ENCODE data around the gene KRT78. TPM values are rescaled to one million over a fixed set of nuclear protein-coding genes. Genes with fewer than 3 reads are reported as not detected.
"Not testable (repeated sequence)": the region's sequence is repeated elsewhere in the genome, so short reads cannot be mapped to it uniquely, and the experiment has no call there.

KRT78 gene
- polyA plus RNA-seq, 2 of the 4 experiments (the other 2 are of a cell fraction): 0.09 to 0.12 TPM

GRCh38 chr12:52860102-52860823 is 11.5 kb upstream of the KRT78 start:
- Histone ChIP-seq H3K4me2 (peak overlapping the region; percentile 52), H3K4me3 (no peak overlapping the region), H3K9me3 (no peaks in the 10 kb centered on the region), H3K4me1 (peaks cover 18% of the 10 kb centered on the region), H3K27ac (peak overlapping the region; percentile 46 to 78; a peak in 5 of 6 replicates)
- no peak for FAIRE-seq
- POLR2A ChIA-PET: interaction anchor here (0.8 to 1.3 kb wide), 3 partner anchors 13 to 705 kb away, joined by 3 to 4 read pairs (median 4); partner anchors contain the start of gene EIF4B
- CTCF ChIA-PET: interaction anchor here (1.0 to 4.7 kb wide), 6 partner anchors 10 to 717 kb away, joined by 3 to 27 read pairs (median 6); no protein-coding TSS in a partner anchor
- DNase-seq (ENCODE audit: low read depth in 1 of 2, low spot score in 1 of 2): peak; percentile 52 to 89
- TF ChIP-seq POLR2A (IDR thresholded peaks at IDR 0.05; ENCODE audit: low read length) (no peak), FOSL2 (IDR thresholded peaks at IDR 0.05) (no peak), FOSL2 (CRISPR knock-in tag; IDR thresholded peaks at IDR 0.05) (peak; percentile 42; the same call in 1 of the 2 replicates), RFX5 (IDR thresholded peaks at IDR 0.05) (peak; percentile 60; the same call in 1 of the 2 replicates), GATA3 (IDR thresholded peaks at IDR 0.05; ENCODE audit: borderline replicate concordance) (no peak), MAFK (IDR thresholded peaks at IDR 0.05; ENCODE audit: partially characterized antibody) (peak; percentile 10), CEBPB (IDR thresholded peaks at IDR 0.05) (peak; percentile 53 to 62; a peak in 3 of 4 replicates)
- peak; percentile 93 to 95 for ATAC-seq
- 77% methylated on average over 5 of the region's 6 CpGs for WGBS (ENCODE audit: missing lambda C conversion rate)

DNA sequence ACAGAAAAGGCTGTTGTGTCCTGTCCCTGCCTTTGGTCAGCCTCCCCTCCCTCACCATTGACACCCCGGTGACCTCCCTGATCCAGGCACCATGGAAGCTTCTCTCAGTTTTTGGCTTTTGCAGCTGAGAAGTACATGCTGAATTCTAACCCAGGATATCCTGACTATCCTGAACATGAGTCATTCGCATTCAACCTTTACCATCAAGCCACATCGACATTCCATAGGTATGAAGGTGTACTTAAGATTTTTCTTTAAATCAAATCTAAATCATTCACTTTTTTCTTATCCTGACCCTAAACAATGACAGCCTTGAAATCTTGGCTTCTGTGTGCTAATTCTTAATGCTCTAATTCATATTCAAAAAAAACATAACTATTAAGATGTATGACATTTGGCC is 8.7 kb upstream of the KRT78 start:
- no peak overlapping the region for H3K4me3 ChIP-seq
- no peak overlapping the region for H3K27ac ChIP-seq
- 77% methylated on average over 3 of the region's 3 CpGs for WGBS (ENCODE audit: missing lambda C conversion rate)
- peaks cover 15% of the 10 kb centered on the region for H3K4me1 ChIP-seq
- H3K4me2 ChIP-seq: no peak overlapping the region
- POLR2A ChIA-PET: no interaction called here
- ATAC-seq: no peak
- CTCF ChIA-PET: interaction anchor here (0.6 to 1.0 kb wide), 2 partner anchors 11 to 123 kb away, joined by 3 to 4 read pairs; no protein-coding TSS in a partner anchor
- no peak for TF ChIP-seq POLR2A (IDR thresholded peaks at IDR 0.05; ENCODE audit: low read length)
- TF ChIP-seq EP300 (IDR thresholded peaks at IDR 0.05): no peak
- no peak for DNase-seq (ENCODE audit: low read depth in 1 of 2, low spot score in 1 of 2)
- H3K9me3 ChIP-seq: no peaks in the 10 kb centered on the region
- FAIRE-seq: no peak

GRCh38 chr12:52856787-52857186 is 8.0 kb upstream of the KRT78 start:
- Histone ChIP-seq H3K27ac (no peak overlapping the region), H3K4me3 (no peak overlapping the region), H3K4me1 (peaks cover 15% of the 10 kb centered on the region), H3K4me2 (no peak overlapping the region), H3K9me3 (no peaks in the 10 kb centered on the region)
- ChIA-PET CTCF (interaction anchor here (0.7 to 2.0 kb wide), 5 partner anchors 9 to 275 kb away, joined by 3 to 12 read pairs (median 4); no protein-coding TSS in a partner anchor), POLR2A (no interaction called here)
- ATAC-seq (no peak), FAIRE-seq (peak; percentile 18), DNase-seq (ENCODE audit: low read depth in 1 of 2, low spot score in 1 of 2) (no peak)
- WGBS (ENCODE audit: missing lambda C conversion rate): 79% methylated on average over 3 of the region's 3 CpGs
- TF ChIP-seq MAFK (IDR thresholded peaks at IDR 0.05; ENCODE audit: partially characterized antibody) (no peak), ZFP36 (IDR thresholded peaks at IDR 0.05; ENCODE audit: borderline replicate concordance, partially characterized antibody) (peak; percentile 5)

DNA sequence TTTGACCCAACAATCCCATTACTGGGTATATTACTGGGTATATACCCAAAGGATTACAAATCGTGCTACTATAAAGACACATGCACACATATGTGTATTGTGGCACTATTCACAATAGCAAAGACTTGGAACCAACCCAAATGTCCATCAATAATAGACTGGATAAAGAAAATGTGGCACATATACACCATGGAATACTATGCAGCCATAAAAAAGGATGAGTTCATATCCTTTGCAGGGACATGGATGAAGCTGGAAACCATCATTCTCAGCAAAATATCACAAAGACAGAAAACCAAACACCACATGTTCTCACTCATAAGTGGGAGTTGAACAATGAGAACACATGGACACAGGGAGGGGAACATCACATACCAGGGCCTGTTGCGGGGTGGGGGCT is 7.3 kb upstream of the KRT78 start:
- FAIRE-seq; ATAC-seq; POLR2A ChIA-PET; H3K9me3 ChIP-seq; H3K4me3 ChIP-seq; H3K4me2 ChIP-seq; DNase-seq (ENCODE audit: low read depth in 1 of 2, low spot score in 1 of 2); H3K27ac ChIP-seq: not testable (repeated sequence)
- CTCF ChIA-PET: interaction anchor here (0.7 to 2.0 kb wide), 4 partner anchors 10 to 274 kb away, joined by 3 to 12 read pairs (median 4); no protein-coding TSS in a partner anchor
- peaks cover 15% of the 10 kb centered on the region for H3K4me1 ChIP-seq
- 84% methylated on average over 2 of the region's 2 CpGs for WGBS (ENCODE audit: missing lambda C conversion rate)

GRCh38 chr12:52851787-52852186 is 3.0 kb upstream of the KRT78 start:
- no peak overlapping the region for H3K4me2 ChIP-seq
- POLR2A ChIA-PET: interaction anchor here (0.7 kb wide), 1 partner anchor 78 kb away, joined by 5 read pairs; no protein-coding TSS in a partner anchor
- no peak overlapping the region for H3K4me3 ChIP-seq
- no peak for DNase-seq (ENCODE audit: low read depth in 1 of 2, low spot score in 1 of 2)
- no peaks in the 10 kb centered on the region for H3K9me3 ChIP-seq
- TF ChIP-seq ZNF302 (CRISPR knock-in tag; IDR thresholded peaks at IDR 0.05) (no peak), HDAC2 (IDR thresholded peaks at IDR 0.05) (no peak), REST (IDR thresholded peaks at IDR 0.05) (no peak), HEYL (CRISPR knock-in tag; IDR thresholded peaks at IDR 0.05) (no peak)
- TF ChIP-seq, protein P1, sequence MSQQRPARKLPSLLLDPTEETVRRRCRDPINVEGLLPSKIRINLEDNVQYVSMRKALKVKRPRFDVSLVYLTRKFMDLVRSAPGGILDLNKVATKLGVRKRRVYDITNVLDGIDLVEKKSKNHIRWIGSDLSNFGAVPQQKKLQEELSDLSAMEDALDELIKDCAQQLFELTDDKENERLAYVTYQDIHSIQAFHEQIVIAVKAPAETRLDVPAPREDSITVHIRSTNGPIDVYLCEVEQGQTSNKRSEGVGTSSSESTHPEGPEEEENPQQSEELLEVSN (IDR thresholded peaks at IDR 0.05; ENCODE audit: borderline replicate concordance, low read depth): no peak
- H3K27ac ChIP-seq: no peak overlapping the region
- FAIRE-seq: no peak
- CTCF ChIA-PET: interaction anchor here (0.5 to 3.6 kb wide), 5 partner anchors 14 to 457 kb away, joined by 3 to 13 read pairs (median 3); no protein-coding TSS in a partner anchor
- H3K4me1 ChIP-seq: peaks cover 9% of the 10 kb centered on the region
- ATAC-seq: no peak

Measured in A549 (cell line).